ENCODE data around the gene RFK. TPM values are rescaled to one million over a fixed set of nuclear protein-coding genes. Genes with fewer than 3 reads are reported as not detected.

RFK gene
- total RNA-seq, 4 donors from 2014 or later, result 18.0 to 48.3 (median 24.9) TPM

DNA sequence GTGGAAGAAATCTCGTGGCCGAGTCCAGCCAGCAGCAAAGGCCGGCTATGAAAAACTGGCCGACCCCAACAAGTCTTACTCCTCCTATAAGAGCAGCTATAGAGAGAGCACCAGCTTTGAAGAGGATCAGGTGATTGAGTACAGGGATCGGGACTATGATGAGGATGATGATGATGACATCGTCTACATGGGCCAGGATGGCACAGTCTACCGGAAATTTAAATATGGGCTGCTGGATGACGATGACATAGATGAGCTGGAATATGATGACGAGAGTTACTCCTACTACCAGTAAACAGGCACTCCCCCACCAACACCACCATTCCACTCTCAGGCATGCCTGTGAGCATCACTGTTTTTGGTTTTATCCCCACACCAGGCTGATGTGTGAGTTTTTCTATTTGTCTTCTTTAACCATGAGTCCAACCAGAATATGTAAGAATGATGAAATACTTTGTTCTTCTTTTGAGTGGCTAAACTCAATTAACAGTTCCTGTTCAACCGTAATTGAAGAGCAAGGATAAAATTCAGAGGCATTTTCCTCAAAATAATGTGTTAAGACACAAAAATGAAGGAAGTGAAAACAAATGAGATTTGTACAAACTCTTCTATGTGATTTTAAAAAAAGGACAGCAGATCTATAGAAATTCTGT is 35.5 kb downstream of the RFK start:
- Histone ChIP-seq H3K36me3 (peaks cover 0 to 34% (median 0%) of the 10 kb centered on the region in 3 donors), H3K4me3 (no peak overlapping the region), H3K27ac (no peak overlapping the region), H3K9me3 (no peaks in the 10 kb centered on the region), H3K27me3 (no peaks in the 10 kb centered on the region), H3K4me1 (peaks cover 0 to 12% (median 0%) of the 10 kb centered on the region in 4 donors)
- TF ChIP-seq, protein P1, sequence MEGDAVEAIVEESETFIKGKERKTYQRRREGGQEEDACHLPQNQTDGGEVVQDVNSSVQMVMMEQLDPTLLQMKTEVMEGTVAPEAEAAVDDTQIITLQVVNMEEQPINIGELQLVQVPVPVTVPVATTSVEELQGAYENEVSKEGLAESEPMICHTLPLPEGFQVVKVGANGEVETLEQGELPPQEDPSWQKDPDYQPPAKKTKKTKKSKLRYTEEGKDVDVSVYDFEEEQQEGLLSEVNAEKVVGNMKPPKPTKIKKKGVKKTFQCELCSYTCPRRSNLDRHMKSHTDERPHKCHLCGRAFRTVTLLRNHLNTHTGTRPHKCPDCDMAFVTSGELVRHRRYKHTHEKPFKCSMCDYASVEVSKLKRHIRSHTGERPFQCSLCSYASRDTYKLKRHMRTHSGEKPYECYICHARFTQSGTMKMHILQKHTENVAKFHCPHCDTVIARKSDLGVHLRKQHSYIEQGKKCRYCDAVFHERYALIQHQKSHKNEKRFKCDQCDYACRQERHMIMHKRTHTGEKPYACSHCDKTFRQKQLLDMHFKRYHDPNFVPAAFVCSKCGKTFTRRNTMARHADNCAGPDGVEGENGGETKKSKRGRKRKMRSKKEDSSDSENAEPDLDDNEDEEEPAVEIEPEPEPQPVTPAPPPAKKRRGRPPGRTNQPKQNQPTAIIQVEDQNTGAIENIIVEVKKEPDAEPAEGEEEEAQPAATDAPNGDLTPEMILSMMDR (IDR thresholded peaks at IDR 0.05), result no peak
- no peak for TF ChIP-seq POLR2A (IDR thresholded peaks at IDR 0.05)
- DNase-seq, result no peak

DNA sequence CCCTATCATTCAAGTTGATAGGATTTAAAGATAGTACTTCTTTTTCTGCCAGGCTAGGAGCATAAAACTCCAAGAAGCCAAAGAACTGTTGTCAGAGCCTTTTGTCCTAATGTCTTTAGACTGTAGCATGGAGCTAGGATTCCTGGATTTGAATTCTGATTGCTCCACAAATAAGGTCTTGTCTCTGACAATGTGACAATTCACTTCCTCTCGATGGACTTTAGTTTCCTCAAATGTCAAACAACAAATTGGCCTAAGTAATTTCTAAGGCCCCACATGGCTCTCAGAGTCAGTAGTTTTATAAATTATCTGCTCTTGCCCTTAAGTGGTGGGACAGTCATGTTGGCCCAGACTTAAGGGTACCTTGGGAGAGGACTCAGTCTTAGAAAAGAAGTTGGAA is 36.7 kb downstream of the RFK start:
- Histone ChIP-seq H3K4me1 (peaks cover 0 to 5% (median 0%) of the 10 kb centered on the region in 4 donors), H3K36me3 (peaks cover 0 to 36% (median 0%) of the 10 kb centered on the region in 3 donors), H3K9me3 (no peaks in the 10 kb centered on the region), H3K27me3 (no peaks in the 10 kb centered on the region), H3K27ac (no peak overlapping the region), H3K4me3 (no peak overlapping the region)
- no peak for DNase-seq
- TF ChIP-seq POLR2A (IDR thresholded peaks at IDR 0.05), result no peak
- TF ChIP-seq, protein P1 (IDR thresholded peaks at IDR 0.05), result no peak

DNA sequence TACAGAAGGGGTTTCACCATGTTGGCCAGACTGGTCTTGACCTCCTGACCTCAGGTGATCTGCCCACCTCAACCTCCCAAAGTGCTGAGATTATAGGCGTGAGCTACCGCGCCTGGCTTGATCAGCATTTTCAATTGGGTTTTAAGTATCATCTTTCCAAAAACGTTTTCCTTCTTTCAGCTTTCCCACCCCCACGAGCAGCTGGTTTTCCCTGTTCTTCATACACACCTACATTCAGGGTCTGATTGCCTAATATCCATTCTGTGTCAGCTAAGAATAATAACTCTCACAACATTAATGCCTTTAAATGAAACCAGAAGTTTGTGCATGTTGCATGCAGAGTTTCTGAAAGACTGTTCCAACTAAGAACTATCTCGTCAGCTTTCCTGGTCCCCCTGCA is 38.3 kb downstream of the RFK start:
- Histone ChIP-seq H3K27me3 (no peaks in the 10 kb centered on the region), H3K9me3 (no peaks in the 10 kb centered on the region), H3K4me3 (no peak overlapping the region), H3K36me3 (peaks cover 0 to 43% (median 0%) of the 10 kb centered on the region in 3 donors), H3K4me1 (no peaks in the 10 kb centered on the region), H3K27ac (no peak overlapping the region)
- no peak for DNase-seq
- TF ChIP-seq POLR2A (IDR thresholded peaks at IDR 0.05), result no peak
- TF ChIP-seq, protein P1 (IDR thresholded peaks at IDR 0.05), result no peak

DNA sequence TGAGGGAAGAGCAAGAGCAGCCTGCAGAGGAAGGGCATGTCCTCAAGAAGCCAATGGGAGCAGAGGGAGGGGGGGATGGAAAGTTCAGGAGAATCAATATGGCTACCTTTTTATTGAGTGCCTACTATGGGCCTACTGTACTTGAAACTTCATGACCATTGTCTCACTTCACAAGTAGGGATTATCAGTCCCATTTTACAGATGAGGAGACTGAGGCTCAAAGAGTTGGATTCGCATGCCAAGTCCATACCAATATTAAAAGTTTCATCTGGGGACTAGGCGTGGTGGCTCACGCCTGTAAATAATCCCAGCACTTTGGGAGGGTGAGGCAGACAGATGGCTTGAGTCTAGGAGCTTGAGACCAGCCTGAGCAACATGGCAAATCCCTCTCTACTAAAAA is 40.0 kb downstream of the RFK start:
- no peak for DNase-seq
- Histone ChIP-seq H3K27me3 (no peaks in the 10 kb centered on the region), H3K4me3 (no peak overlapping the region), H3K36me3 (peaks cover 0 to 47% (median 0%) of the 10 kb centered on the region in 3 donors), H3K4me1 (no peaks in the 10 kb centered on the region), H3K9me3 (no peaks in the 10 kb centered on the region), H3K27ac (no peak overlapping the region)
- TF ChIP-seq, protein P1 (IDR thresholded peaks at IDR 0.05), result no peak
- TF ChIP-seq POLR2A (IDR thresholded peaks at IDR 0.05), result no peak

DNA sequence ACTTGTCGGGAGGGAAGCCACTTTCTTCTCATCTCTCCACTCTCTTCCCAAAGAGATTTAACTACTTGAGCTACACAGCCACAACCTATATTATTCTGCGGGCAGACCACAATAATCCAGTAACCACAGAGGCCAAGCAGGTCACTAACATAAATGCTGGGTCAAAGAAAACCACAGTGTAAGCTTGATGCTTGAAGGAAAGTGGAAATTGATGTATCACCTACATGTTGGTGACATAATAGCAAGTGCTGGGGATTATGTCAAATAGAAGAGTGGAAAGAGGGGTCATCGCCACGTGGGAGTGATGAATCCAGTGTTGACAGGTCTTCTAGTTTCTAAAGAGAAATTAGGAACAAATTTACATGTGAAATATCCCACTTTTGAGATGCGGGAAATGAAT is 40.9 kb downstream of the RFK start:
- Histone ChIP-seq H3K4me3 (no peak overlapping the region), H3K36me3 (peaks cover 0 to 43% (median 0%) of the 10 kb centered on the region in 3 donors), H3K27ac (no peak overlapping the region), H3K27me3 (no peaks in the 10 kb centered on the region), H3K9me3 (no peaks in the 10 kb centered on the region), H3K4me1 (no peaks in the 10 kb centered on the region)
- no peak for DNase-seq
- no peak for TF ChIP-seq POLR2A (IDR thresholded peaks at IDR 0.05)
- TF ChIP-seq, protein P1 (IDR thresholded peaks at IDR 0.05), result no peak

Measured in Peyer's patch (tissue), 4 donors.